NCI-H526 treated with DMSO at 0.1 percent for 48 hours (cell line): Measurements from ENCODE around the gene UROS.

ENCODE experiments used
- DNase-seq: peaks from one replicate; lab custom pipeline; 2025; lab: John Stamatoyannopoulos, UW

UROS gene

GRCh38 chr10:125822878-125823662 is at the start of gene UROS, which contains the start of gene BCCIP:
TSS of gene UROS (minus strand) at chr10:125823258. CDS start at chr10:125816499, 6,759 bp downstream.
TSS of gene BCCIP (plus strand) at chr10:125823546. CDS start at chr10:125823558, 12 bp downstream.
- peak; percentile 79 for DNase-seq

- DNase-seq = no peak
Observed at GRCh38 chr10:125871338-125871737, 48.3 kb upstream of the UROS start.

DNA sequence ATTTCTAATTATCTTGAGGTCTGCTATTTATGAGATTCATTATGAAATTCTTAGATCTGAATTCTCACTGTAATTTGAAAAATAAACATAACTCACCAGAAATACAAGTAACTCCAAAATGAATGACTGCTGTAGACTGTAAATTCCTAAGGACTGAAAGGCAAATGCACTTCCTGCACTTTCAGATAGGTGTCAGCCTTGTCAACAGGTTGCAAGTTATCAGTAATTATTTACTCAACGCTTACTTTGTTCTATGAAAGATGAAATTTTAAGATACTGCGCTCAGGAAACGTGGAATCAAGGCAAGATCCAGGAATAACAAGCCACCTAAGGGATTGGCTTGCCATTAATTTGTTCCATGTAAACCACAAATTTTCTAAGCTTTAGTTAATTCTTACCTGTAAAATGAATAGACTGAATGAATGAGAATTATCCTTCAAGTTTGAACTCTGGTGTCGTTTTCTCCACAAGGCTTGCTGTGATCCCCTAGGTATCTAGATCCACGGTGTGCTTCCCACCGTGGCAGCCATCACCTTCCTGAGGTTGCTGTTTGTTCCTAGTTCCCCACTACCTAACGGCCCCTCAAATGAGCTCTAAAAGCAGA is 45.4 kb upstream of the UROS start:
- peak; percentile 16 for DNase-seq

DNA sequence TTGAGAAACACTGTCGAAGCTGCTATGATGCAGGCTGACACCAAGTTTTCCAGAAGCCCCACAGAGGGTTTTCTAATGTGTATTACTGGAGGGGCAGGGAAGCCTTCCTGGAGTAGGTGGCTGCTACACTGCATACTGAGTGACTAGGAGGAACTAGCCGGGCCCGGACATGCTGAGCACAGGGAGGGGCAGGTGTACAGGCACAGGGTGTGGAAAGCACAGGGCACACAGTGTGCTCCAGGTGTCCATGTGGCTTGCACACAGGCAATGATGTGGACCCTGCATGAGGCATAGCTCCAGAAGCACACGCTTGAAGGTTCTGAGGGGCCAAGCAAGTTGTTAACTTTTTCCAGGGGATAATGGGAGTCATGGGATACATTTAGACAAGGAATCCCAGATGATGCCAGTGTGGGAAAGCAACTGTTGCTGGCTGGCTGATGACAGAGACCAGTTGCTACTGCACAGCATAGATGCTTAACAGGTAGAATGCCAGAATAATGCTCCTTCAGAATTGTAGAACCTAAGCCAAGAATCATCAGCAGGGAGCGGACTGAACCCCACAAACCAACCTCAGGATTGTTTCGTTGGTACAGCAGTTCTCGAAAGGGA is 43.5 kb upstream of the UROS start:
- no peak for DNase-seq

DNA sequence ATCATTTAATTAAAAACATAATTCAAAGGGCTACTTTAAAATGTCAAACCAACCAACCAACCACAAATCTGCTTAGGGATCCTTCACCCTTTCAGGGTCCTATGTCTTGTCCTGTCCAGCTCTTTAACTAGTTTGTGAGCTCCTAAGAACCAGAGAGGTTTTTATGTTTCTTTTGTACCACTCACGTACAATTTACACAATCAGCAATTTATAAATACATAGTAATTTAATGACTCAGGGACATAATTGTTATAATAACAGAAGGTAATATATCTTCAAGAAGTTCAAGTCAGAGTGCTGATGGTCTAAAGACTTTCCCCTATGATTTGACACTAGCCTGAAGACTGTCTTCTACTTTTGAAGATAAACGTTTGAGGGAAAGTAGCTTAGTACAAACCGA is 42.1 kb upstream of the UROS start:
- no peak for DNase-seq

DNA sequence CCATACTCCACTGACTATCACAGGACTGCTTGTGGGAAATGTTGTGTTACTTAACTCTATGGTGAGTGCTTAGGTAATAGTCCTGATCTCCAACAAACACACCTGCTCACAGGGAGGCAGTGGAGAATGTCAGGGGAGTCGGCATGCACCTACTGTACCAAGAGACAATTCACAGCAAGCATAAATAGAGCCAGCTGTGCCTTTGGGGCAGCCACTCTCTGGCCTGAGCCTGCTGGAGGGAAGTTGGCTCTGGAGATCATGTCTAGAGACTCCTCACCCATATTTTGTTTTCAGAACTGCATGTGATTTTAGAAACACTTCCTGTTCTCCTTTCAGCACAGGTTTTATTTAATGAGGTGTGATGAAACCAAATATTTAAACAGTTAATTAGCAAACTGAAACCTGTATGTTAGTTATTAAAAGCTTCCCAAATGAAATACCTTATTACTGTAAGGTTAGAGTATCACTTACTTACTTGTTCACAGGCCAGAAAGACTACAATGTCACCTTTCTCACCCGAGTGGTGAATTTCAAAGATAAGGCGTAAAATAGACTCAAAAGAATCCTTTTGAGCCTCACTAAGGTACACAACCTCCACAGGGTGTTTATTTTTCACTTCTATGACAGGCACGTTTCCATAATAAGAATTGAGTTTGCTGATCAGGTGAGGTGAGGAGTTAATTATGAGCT is 36.2 kb upstream of the UROS start:
- DNase-seq = no peak

- no peak for DNase-seq
Observed at GRCh38 chr10:125857185-125857760, 34.2 kb upstream of the UROS start.

GRCh38 chr10:125852487-125852886 is 29.4 kb upstream of the UROS start:
- DNase-seq = no peak

DNA sequence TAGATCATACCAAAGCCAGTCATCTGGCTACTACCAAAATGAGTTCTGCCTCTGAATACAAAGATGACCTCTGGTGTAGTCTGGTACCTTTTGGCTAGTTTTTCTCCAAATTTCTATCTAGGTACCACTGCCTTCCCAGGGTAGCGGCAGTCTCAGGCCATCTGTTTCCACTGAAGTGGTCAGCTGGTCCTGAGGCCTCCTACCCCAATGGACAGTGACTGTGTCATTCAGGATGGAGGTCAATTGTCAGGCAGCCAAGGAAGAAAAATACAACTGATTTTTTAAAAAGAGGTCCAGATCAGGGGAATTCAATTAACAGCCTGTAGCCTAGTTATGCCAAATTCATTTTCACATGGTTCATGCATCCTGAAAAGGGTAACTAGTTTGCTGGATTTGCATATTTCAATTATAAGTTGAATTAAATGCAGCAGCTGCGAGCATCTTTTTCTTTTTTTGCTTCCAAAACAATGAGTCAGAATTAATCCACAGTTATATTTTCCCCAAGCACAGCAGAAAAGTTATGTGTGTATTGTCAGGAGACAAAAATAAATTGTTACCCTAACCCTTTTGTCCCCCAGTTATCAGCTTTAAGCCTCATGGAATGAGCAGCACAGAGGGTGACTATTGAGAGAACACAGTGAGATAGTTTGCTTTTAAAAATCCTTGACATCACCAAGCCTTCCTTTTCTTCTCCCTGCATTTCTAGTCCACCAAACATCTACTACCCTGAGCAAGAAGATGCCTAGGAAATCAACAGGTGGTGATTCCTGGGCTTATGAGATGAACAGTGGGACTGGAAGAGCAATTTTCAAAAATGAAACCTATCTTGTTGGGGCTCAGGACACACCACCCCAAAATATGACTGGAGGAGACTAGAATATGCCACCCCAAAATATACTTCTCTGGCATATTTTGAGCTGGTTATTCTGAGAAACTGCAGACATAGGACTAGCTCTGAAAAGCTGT is 28.0 kb upstream of the UROS start:
- DNase-seq = no peak

DNA sequence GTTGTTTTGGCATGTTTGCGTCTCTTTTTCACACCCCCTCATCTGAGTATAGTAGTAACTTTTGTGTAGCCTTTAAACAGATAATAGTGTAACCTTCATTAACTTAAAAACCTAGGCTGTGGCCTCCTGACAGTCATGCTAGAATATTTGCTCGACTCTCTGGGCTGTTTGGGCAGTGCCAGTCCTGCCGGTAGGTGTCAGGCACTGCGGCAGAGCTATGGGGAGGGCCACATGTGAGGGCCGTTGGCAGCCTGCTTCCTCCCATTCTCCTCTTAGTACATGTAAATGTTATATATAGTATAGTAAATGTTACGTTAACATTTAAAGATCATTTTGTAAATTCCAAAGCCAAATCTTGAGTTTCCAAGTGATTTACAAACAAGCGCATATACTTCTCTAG is 26.4 kb upstream of the UROS start:
- DNase-seq = no peak

- no peak for DNase-seq
Observed at GRCh38 chr10:125848857-125849256, 25.8 kb upstream of the UROS start.

DNA sequence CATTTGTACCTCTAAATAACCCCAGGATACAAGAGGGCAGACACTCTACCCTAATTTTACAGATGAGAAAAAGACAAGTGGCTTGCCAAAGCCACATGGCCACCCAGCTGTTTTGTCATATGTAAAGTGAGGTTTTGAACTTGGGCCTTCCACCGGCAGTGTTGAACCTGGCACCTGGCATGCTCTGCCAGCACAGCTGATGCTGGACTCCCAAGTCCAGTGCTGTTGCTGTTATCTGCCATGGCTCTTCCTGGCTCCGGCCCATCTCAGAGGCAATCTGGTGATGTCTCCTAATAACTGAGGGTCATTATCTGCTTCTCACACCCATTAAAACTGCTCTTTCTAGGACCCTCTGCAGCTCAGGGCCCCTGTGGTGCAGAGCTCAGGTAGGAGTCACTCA is 25.3 kb upstream of the UROS start:
- no peak for DNase-seq

DNA sequence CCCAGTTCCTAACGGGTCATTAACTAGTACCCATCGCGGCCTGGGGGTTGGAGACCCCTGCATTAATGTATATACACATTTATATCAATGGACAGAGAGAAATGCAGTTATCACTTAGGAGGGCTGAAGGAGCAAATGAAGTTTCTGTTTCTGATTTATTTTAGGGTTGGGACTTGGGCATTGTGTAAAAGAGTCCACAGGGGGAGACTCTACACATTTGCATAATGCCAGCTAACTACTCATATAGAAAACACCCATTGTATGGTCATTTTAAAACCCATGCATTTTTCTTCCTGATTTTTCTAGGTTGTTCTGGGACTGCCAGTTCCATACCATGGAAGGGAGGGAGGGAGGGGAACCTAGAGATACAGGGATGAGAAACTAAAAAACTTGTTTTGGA is 23.8 kb upstream of the UROS start:
- DNase-seq = no peak

GRCh38 chr10:125845617-125846016 is 22.6 kb upstream of the UROS start:
- no peak for DNase-seq

- DNase-seq = no peak
Observed at GRCh38 chr10:125844751-125845221, 21.7 kb upstream of the UROS start.

GRCh38 chr10:125843603-125844329 is 20.7 kb upstream of the UROS start:
- DNase-seq = no peak

DNA sequence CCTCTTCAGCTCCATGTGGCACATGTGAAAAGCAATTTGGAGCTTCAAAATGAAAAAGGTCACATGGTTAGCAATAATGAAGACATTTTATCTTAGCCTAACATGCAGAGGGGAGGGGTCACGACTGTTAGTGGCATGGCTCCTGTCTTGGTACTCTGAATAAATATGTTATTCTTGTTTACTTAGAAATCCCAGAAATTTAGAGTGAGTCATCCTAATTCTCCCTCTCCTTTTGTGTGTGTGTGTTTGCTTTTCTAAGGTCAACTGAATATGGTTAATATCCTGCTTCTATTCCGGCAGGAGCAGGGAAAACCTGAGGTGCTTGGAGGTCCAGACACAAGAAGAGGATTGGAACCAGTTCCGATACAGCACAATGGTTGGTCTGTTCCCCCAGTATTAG is 17.9 kb upstream of the UROS start:
- no peak for DNase-seq

- no peak for DNase-seq
Observed at GRCh38 chr10:125840406-125840805, 17.3 kb upstream of the UROS start.

DNA sequence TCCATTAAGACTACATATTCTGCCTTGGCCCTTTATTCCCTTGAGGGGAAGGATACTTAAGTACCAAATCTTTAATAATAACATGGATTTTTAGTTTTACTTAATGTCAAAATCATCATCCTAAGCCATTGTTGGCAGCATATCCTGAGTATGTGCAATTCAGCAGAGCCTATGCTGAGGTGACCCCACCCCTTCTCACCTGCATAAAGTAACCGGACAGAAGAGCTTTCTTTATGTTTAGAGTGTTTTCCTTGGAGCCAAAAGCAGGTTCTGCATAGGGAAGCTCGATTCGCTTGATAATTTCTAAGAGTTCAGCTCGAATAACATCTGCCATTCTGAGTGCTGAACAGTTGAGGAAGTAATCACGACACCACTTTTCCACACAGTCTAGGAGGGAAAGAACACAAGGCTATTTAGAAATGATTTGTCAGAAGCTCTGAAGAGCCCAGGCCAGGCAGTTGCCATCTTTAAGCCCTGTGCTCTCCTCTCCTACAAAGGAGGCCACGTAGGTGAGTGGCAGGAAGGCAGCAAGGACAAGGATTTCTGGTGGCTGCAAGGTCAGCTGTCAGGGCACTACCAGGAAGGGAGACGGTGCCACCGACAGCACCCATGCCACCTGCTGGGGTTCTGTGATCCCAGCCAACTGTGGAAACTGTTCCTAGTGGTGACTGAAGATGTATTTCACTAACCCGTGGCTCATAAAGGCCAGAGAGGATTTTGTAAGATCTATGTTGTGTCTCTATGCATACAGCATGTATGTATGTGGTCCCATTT is 15.9 kb upstream of the UROS start:
- no peak for DNase-seq
